ENCODE data around the gene TBC1D24.

Gene TBC1D24

DNA sequence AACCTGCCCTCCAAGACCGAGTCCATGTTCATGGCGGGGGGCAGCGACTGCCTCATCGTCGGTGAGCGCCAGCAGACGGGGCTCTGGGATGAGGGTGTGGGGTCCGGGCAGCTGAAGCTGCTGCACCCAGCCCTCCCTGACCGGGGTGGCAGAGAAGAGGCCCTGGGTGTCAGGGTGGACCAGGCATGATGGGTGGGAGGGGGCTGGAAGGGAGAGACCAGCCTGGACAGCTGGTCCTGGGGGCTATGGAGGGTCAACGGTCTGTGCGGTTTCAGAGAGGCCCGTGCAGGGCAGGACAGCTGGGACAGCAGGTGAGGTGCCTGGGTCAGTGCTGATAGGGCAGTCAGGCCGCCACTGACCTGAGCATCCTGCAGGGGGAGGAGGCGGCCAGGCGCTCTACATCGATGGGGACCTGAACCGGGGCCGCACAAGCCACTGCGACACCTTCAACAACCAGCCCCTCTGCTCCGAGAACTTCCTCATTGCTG is 25.5 kb downstream of the TBC1D24 start:
- no peak for DNase-seq

DNA sequence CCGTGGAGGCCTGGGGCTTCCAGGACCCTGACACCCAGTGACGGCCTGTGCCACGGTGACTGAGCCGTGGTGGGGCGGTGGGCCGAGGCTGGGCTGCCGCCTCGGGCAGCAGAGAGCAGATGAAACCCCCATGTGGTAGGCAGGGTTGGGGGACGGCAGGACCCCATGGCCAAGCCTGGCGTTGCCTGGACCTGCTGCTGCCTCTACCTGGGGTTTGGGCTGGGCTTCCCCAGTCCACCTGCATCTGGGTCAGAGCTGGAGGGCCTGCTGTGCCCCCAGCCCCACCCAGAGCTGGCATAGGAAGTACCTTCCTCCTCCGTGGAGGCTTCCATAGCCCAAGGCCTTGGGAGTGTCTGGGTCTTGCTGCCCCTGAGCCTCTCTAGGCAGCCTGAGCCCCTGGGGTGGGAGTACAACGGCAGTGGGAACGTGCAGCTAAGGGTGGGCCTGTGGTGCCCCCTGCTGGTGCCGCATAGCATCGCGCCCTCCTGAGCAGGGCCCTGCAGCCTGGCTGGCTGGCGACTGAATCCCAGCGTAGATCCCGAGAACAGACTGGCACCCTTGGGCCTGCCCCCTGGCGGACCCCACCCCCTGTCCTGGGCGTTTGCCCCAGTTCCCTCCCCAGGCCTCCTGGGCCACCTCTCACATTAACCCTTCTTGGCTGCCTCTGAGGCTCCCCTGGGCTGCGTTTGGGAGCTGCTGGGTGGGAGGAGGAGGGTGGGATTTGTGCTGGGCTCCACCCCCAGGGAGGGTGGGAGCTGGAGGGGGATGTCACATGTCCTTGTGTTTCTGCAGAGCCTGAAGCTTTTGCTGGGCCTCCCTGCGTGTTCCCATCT is 26.2 kb downstream of the TBC1D24 start:
- peak; percentile 52 for DNase-seq

DNA sequence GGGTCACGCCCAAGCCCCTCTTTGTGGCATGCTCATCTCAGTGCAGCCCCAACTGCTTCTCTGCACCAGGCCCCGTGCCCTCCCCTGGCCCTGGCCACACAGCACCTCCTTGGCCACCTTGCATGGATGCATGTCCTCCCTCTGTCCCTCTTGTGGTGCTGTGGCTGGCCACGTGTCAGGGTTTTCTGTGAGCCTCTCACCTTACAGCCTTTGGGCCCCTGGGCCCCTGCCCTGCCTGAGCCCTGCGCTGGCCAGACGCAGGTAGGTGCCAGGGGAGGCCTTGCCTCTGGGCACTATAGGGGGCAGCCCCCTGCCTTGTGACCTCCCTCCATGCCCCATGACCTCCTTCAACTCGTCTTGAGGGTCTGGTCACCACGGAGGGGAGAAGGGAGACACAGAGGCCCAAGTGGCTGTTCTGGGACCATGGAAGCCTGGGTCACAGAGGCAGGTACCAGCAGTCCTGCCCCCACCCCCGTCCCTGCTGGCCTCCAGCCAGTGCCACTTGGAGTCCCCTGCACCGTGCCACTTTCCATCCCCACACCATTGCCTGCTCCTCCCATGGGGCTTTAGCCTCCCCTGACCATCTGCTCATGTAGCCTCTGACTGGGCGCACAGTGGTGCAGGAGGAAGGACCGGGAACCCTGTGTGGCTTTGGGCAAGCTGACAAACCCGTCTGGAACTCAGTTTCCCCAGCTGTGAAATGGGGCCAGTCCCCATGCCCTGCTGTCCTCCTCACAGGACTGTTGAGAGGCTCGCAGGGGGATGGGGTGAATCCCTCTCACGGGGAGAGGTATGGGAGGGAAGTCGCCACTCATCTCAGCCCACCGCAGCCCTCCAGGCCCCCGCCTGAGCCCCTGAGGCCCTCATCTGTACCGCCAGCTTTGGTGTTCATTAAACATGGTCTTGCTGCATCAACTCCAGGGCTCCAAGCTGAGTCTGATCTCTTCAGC is 27.3 kb downstream of the TBC1D24 start:
- DNase-seq = no peak

DNA sequence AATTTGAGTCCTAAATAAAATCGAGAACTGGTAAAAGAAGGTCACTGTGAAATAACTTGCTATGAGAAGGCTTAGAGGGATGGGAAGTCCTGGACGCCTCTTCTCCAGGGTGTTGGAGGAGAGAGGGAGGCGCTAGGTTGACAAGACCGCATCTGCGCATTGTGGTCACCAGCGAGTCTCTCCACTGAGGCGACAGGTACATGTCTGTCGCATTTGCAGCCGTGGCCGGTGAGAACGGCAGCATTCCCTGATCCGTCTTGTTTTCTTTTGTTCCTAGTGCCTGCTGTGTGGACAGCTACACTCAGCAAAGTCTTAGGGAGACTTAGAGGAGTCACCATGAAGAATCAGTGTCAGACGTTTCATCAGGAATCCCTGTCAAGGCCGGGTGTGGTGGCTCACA is 30.8 kb downstream of the TBC1D24 start:
- DNase-seq = no peak

DNA sequence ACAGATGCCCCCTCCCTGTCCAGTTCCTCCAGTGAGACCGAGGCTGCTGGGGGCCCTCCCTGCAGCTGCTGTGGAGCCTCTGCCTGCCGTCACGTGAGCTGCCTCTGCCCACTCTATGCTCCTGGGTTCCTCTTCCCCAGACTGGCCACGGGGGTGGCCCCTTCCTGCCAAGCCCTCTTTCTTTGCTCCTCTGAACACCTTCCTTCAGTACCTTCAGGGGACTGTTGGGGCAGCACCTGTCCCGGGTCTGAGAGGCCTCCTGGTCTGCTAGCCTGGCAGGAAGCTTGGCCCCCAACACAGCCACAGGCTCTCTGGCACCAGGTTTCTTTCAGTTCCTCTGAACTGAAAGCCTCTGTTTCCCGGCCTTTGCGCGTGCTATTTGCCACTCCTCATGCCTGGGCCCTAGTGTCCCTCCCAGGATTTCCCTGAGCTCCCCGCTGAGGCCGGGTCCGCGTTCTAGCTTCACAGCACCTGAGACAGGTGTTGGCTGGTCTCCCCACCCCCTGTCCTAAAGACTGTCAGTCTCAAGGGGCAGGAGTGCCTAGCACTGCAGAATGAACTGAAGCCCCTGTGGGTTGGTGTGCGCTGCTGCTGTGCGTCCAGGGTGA is 32.2 kb downstream of the TBC1D24 start:
- DNase-seq = no peak

DNA sequence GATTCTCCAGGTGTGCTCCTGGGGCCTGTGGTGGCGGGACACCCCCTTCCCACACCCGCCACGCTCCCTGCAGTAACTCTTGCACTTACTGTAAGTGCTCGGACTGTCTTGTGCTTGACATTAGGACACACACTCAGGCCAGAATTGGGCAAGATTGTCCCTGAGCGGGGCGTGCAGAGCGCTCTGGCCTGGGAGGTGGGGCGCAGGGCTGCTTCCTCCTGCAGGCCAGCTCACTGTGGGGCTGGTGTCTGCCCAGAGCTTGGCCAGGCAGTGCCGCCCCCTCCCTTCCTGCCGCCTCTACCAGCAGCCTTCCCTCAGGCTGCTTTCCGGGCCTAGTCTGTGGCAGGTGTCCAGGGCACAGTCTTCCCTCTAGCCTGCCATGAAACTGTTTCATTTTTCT is 32.7 kb downstream of the TBC1D24 start:
- no peak for DNase-seq

DNA sequence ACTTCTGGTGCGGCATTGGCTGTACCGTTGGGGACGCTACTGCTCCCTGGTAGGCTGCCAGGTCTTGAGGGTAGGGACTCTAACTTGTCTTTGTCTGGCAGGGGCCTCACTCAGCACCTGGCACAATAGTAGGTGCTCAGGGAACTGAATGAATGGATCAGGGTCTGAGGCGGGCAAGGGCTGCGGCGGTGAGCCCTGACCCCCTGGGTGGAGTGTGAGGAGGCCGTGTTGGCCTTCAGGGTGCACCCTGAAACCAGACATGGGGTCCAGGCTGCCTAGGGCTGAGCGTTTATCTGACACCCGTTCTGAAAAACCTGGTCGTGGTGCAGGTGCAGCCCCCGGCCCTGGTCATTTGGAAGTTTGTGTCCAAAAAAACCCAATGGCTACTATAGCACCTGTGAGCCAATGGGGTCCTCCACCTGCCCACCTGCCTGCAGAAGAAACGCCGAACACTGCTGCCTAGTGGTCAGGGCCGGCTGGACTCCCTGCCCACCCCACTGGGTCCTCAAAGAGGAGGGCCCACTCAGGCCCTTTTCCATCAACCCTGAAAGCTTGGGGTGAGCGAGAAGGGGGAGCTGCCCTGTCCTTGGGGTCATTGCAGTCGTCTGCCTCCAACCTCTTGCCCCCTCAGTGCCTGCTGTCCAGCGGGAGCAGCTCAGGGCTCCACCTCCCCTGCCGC is 33.9 kb downstream of the TBC1D24 start:
- DNase-seq = no peak

DNA sequence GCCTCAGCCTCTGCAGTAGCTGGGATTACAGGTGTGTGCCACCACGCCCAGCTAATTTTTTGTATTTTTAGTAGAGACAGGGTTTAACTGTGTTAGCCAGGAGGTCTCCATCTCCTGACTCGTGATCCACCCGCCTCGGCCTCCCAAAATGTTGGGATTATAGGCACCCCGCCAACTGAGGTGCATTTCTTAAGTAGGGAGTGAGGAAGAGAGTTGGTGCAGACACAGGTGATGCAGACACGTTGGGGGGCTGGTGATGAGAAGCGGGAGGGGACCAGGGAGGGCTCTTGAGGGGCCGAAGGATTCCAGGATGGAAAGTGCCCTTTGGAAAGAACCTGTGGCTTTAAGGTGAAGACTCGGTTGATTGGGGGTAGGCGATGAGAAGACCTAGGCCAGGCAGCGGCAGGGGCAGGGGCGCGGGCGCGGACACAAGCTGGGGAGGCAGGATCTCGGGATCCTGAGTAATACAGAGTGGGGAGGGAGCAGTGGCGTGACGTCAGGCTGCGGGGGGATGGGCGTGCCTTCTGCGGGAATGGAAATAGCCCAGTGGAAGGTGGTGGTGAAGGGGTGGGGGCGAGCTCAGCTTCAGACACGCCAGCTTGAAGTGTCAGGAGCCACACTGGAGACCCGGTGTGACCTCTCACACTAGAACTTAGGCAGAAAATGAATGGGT is 36.3 kb downstream of the TBC1D24 start:
- no peak for DNase-seq

DNA sequence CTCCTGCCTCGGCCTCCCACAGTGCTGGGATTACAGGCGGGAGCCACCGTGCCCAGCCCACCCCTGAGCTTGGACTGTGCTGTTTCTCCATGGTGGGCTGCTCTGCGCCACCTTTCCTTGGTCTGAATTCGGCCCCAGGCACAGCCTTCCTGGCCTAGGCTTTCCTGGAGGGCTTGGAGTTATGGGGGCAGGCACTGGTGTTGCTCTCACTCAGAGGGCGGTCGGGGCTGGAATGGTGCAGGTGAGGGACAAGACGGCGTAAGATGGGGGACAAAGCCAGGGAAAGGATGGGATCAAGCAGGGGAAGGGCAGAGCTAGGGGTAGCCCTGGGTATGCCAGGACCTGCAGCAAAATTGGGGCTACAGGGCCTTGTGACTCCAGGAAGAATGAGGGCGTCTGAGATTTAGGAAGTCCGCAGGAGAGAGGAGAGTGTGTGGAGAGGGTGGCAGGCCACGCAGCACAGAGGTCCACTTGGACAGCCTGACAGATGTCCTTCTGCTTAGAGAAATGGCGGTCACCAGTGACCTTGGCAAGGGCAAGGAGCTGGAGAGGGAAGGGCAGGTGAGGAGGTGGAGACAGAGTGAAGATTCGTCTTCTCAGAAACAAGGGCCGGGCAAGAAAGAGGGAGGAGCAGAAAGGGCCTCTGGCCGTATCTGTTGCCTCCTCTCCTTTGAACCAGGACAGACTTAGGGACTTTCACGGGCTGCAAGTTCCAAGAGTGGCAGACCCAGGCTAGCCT is 37.2 kb downstream of the TBC1D24 start:
- DNase-seq = no peak

DNA sequence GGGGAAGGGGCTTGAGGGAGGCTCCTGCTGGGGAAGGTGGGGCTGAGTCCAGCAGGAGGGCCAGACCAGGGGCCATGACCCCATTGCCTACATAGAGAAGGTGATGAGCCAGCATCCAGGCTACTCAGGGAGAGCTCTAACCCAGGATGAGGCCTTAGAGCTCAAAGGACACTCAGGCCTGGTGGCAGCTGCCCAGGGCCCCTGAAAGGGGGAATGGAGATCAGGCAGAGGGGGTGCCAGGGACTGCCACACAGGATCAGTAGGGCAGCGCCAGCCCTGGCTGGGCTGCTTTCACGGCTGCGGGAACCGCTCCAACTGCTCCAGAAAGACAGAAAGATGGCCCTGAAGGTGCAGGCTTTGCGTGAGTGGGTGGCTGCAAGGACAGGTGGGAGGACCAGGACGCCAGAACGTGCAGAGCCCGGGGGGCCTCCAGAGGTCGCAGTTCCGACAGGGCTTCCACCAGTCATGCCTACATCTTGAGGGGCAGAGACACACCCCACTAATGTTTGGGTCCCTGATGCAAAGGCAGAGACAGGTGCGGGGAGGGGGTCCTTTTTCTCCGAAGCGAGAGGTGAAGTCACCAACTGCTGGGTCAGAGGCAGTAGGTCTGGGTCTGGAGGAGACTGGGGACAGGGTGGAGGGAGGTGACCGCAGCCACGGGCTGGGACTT is 37.9 kb downstream of the TBC1D24 start:
- DNase-seq = no peak

DNA sequence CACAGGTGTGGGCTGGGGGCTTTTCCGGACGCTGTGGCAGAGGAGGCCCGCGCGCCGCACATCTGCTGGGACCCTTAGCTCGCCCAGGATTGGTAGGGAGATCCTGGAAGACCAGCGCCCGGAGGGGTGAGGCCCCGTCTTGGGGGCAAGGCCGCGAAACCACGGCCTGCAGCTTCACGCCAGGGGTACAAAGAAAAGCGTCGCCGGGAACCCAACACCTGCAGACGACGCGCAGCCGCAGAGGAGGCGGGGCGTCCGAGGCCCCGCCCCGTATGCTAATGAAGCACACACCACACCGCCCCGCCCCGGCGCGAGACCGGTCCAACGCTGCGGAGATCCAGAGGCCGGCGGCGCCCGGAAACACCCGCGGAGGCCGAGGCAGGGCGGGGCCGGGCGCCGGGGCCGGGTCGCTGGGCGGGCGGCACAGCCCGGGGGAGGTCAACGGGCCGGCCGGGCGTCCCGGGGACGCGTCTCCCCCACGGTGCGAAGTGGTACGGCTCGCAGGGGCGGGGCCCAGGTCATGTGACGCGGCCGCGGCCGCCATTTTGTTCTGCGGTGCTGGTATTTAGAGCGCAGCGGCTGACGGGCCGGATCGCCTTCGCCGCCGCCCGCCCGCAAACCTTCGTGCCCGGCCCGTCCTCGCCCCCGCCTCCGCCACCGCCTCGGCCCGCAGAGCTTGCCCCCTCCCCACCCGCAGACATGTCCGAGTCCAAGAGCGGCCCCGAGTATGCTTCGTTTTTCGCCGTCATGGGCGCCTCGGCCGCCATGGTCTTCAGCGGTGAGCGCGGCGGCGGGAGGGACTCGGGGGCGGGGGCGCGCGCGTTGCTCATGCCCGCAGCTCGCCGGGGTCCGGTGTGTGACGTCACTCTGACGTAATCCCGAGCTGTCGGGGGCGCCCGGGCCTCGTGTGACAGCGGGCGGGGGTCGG is 38.7 kb downstream of the TBC1D24 start, which contains the start of gene ATP6V0C:
Gene ATP6V0C (plus strand): TSS at position 548 of the 928 bp plus-strand sequence. CDS start 152 bp downstream, at position 700.
- DNase-seq = peak; percentile 44

DNA sequence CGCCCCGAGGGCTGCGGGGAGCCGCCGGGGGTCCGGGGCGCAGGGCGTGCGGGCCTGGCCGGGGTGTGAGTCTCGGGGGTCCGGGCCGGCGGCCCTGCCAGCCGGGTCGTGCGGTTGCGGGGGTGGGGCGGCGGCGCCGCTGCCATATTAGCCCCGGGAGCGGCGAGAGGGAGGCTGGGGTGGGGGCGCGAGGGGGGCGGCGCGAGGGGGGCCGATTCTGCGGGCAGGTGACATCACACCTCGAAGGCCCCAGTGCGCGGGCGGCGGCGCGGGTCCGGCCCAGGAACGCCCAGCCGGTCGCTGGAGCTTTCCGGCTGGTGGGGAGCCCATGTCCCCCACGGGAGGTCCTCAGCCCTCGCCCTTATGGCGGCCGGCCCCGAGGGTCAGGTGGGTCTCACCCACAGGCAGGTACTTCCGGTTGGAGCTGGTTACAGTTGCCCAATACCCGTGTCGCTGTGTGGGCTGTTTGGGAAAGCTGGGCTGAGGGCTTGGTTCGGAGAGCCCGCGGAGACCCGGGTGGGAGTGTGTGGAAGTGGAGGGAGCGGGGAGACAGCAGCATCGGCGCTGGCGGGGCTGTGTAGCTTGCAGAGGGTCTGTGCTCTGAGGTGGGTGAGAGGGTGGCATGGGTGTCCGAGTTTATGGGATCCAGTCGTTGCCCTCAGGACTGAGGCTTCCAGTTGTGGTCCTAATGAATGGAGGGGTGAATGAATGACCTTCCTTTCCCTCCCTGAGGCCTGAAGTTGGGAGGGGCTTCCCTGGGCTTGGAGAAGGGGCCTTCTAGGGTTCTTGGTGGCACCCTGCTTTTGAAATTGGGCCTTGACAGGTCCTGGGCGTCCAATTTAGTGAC is 39.6 kb downstream of the TBC1D24 start:
- DNase-seq = no peak

DNA sequence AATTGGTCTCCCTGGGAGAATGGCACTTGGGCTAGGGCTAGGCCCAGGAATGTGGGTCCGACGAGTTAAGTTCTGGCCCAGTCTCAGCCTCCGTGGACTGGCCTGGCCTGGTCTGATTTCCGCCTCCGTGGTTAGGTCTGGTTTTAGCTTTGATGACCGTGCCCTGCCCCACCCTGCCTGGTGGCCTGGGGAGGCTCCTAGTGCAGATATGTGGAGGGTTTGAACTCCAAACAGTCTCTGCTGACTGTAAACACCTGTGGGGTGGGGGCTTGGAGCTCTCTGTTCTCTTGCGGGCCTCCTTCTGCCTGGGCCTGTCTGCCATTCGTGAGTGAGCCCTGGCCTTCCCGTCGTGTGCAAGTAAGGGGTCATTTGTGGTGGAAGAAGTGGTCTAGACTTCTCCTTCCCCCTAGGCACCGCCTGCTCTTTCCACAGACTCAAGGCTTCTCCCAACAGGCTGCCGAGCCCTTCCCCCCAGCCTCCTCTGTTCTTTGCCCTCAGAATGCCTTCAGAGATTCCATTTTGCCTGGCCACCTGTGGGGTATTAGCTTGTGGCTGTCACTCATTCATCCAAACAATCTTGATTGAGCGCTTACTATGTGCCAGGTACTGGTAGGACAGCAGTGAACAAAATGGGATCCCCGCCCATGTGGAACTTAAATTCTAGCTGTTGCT is 40.4 kb downstream of the TBC1D24 start:
- no peak for DNase-seq

DNA sequence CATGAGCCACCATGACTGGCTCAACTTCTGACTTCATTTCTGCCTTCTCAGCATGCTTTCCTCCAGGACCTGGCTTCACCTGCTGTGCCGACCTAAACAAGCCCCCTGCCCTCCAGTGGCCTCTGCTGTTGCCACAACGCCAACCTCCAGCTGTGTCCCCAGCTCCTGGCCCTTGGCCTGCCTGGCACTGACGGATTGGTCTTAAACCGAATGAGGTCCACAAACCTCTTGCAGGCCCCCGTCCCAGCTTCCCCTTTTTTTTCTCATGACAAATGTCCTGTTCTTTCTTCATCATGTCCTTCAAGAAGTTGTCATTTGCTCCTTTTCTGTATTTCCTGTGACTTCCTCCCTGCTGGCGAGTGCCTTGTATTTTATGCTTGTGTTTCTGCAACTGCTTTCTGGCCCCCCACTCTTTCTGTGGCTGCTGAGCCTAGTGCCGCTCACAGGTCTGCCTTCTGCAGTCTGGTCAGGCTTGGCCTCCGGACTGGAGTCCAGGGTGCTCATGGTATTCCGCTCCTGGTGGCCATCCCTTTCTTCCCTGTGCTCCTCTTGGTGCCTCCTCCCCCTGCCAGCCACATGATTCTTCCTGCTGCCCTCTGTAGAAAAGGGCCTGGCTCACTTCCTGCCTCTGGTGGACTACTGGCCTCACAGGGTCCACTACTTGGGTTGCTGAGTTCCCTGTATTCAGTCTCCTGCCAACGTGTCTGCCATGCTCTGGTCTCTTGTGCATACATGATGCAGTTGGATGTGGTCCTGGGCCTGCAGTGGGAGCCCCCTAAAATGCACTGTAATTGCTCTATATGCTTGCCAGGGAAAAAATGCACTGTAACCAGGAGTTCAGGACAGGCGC is 41.7 kb downstream of the TBC1D24 start:
- DNase-seq = no peak

DNA sequence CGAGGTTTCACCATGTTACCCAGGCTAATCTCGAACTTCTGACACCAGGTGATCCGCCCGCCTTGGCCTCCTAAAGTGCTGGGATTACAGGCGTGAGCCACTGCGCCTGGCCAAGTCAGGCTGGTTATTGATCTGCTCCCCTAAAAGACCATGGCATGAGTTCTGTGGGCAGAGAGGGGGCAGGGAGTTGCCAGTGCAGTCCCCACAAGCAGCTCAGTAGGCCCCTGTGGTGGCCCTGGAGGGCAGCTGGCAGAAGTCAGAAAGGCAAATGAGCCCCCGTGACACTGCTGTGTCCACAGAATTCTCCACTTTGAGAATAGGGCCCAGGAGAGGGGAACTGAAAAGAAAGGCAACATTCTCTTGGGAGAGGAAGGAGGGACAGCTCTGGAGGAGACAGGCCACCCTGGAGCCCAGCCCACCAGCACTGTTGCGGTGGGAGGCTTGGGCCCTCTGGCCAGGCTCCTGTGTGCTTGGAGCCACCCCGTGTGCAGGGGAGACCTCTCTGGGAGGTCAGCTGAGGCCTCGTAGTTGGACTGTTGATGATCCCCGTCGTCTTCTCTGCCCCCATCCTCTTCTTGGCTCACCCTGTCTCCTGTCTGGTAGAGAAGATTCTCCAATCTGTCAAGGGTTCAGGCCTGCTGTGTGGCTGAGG is 43.2 kb downstream of the TBC1D24 start:
- DNase-seq = no peak
